ENCODE results near the gene CD82. TPM values are rescaled to one million over a fixed set of nuclear protein-coding genes. Genes with fewer than 3 reads are reported as not detected.

Gene CD82
- total RNA-seq, 2 donors from 2014 or later = 6.8 to 17.7 TPM

GRCh38 chr11:44607987-44608386, 42.5 kb downstream of the CD82 start:
- TF ChIP-seq CTCF (IDR thresholded peaks at IDR 0.05) = no peak
- Histone ChIP-seq H3K4me3 (no peak overlapping the region), H3K27ac (no peak overlapping the region), H3K9me3 (no peaks in the 10 kb centered on the region), H3K4me1 (peaks cover 0 to 42% of the 10 kb centered on the region in 2 donors), H3K36me3 (no peaks in the 10 kb centered on the region), H3K27me3 (no peaks in the 10 kb centered on the region)
- DNase-seq (ENCODE audit: low spot score) = no peak

GRCh38 chr11:44608651-44608990, 43.2 kb downstream of the CD82 start:
- Histone ChIP-seq H3K9me3 (no peaks in the 10 kb centered on the region), H3K4me1 (peaks cover 0 to 39% of the 10 kb centered on the region in 2 donors), H3K27ac (no peak overlapping the region), H3K27me3 (no peaks in the 10 kb centered on the region), H3K36me3 (no peaks in the 10 kb centered on the region), H3K4me3 (no peak overlapping the region)
- no peak for DNase-seq (ENCODE audit: low spot score)
- TF ChIP-seq CTCF (IDR thresholded peaks at IDR 0.05) = no peak

- TF ChIP-seq CTCF (IDR thresholded peaks at IDR 0.05) = no peak
- no peaks in the 10 kb centered on the region for H3K36me3 ChIP-seq
- no peak for DNase-seq (ENCODE audit: low spot score)
- no peaks in the 10 kb centered on the region for H3K27me3 ChIP-seq
- H3K27ac ChIP-seq = no peak overlapping the region
- no peaks in the 10 kb centered on the region for H3K9me3 ChIP-seq
- H3K4me3 ChIP-seq = no peak overlapping the region
- H3K4me1 ChIP-seq = peaks cover 0 to 39% of the 10 kb centered on the region in 2 donors
Measured at GRCh38 chr11:44608991-44609782, 43.7 kb downstream of the CD82 start.

DNA sequence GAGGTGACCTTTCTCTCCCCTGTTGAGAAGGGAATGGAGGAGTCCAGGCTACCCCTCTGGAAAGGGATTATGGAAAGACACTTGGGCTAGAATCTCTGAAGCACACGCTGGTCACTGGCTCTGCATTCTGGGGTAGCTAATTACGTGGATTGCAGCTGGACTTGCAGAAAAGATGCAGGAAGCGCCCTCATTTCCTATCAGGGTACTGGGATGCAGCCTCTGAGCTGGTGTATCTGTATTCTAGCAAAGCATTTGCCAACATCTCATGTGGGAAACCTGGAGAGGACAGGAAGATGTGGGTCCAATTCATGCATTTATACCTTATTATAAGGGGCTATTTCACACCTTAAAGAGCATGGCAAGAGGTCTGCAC, 44.3 kb downstream of the CD82 start:
- no peaks in the 10 kb centered on the region for H3K27me3 ChIP-seq
- H3K36me3 ChIP-seq = no peaks in the 10 kb centered on the region
- no peak for DNase-seq (ENCODE audit: low spot score)
- peaks cover 0 to 39% of the 10 kb centered on the region in 2 donors for H3K4me1 ChIP-seq
- no peak overlapping the region for H3K27ac ChIP-seq
- no peak for TF ChIP-seq CTCF (IDR thresholded peaks at IDR 0.05)
- no peak overlapping the region for H3K4me3 ChIP-seq
- no peaks in the 10 kb centered on the region for H3K9me3 ChIP-seq

DNA sequence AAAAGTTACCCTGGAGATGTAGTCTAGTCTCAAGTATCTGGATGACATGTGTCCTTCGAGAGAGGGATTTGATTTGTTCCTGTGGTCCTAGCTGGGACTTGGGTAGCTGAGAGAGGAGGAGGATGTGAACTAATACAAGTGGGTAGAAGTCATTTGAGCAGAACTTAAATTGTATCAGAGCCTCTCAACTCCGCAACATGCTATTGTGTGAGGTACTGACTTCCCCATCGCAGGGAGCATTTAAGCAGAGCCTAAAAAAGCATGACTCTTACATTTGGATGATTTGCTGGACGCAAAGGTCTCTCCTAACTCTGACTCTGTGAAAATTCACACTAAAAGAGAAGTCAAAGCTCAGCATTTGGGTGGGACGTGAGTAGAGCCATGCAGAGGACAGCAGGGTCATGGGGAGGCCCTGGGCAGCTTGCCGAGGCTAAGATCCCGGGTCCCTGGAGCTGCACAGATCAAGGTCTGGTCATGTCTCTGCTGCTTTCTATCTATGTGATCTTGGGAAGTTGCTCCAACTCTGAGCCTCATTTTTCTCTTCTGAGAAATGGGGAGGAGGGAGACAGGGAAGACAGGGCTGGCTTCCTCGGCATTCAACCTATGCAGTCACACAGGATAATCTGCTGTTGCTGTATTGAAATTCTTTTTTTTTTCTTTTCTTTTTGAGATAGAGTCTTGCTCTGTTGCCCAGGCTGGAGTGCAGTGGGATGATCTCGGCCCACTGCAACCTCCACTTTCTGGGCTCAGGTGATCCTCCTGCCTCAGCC, 44.9 kb downstream of the CD82 start:
- Histone ChIP-seq H3K36me3 (no peaks in the 10 kb centered on the region), H3K4me1 (peaks cover 0 to 45% of the 10 kb centered on the region in 2 donors), H3K27ac (no peak overlapping the region), H3K4me3 (no peak overlapping the region), H3K9me3 (no peaks in the 10 kb centered on the region), H3K27me3 (no peaks in the 10 kb centered on the region)
- no peak for TF ChIP-seq CTCF (IDR thresholded peaks at IDR 0.05)
- no peak for DNase-seq (ENCODE audit: low spot score)

Data from right atrium auricular region (tissue), 2 donors.